Peyer's patch (tissue), 4 donors: ENCODE results near the gene YIF1A.

Experiments used
- POLR2A ChIP-seq, 2 donors: fragments of 450-650 bp; IDR thresholded peaks; one replicate each; pipeline ENCODE4 v1.5.1; 2017; ENCODE audit warnings: antibody characterized with exemption in 2 of 2, mild to moderate bottlenecking in 2 of 2, moderate library complexity in 2 of 2
- TF ChIP-seq, protein P1 (sequence below), 6 experiments: fragments of 450-650 bp in 4 of 6; fragments of 200-600 bp in 2 of 6; sonication (generic) in 1 of 6; IDR thresholded peaks; one replicate each; pipeline ENCODE4 v1.5.1; 2017 to 2019; ENCODE audit warnings: antibody characterized with exemption in 6 of 6, mild to moderate bottlenecking in 3 of 6, moderate library complexity in 1 of 6

DNA sequence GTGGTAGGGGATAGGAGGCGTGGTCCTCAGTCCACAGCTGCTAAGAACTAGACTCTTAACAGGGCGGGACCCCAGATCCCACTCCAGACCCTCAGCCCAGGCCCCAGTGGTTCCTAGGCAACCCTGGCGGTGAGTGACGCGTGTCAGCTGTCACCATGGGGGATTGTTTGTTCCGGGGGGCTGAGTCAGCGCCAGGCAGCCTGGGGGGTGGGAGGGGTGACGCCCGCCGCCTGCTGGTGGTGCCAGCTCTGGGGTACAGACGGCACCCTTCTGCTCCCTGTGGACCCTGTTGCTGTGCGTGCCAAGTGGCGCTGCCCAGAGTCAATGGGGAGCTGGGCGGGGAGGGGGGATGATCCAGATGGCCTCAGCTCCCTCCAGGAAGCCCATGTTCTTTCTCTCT, 8.5 kb downstream of the YIF1A start:
- TF ChIP-seq, protein P1, sequence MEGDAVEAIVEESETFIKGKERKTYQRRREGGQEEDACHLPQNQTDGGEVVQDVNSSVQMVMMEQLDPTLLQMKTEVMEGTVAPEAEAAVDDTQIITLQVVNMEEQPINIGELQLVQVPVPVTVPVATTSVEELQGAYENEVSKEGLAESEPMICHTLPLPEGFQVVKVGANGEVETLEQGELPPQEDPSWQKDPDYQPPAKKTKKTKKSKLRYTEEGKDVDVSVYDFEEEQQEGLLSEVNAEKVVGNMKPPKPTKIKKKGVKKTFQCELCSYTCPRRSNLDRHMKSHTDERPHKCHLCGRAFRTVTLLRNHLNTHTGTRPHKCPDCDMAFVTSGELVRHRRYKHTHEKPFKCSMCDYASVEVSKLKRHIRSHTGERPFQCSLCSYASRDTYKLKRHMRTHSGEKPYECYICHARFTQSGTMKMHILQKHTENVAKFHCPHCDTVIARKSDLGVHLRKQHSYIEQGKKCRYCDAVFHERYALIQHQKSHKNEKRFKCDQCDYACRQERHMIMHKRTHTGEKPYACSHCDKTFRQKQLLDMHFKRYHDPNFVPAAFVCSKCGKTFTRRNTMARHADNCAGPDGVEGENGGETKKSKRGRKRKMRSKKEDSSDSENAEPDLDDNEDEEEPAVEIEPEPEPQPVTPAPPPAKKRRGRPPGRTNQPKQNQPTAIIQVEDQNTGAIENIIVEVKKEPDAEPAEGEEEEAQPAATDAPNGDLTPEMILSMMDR (IDR thresholded peaks at IDR 0.05) = no peak
- no peak for TF ChIP-seq POLR2A (IDR thresholded peaks at IDR 0.05)
